ENCODE results near the gene TBC1D22B. TPM values are rescaled to one million over a fixed set of nuclear protein-coding genes. Genes with fewer than 3 reads are reported as not detected.

The TBC1D22B gene
- total and polyA plus RNA-seq, 2 of the 13 experiments (the other 11 are each of a cell fraction or from before 2014, with no cell fraction given), result 9.7 to 12.9 TPM

DNA sequence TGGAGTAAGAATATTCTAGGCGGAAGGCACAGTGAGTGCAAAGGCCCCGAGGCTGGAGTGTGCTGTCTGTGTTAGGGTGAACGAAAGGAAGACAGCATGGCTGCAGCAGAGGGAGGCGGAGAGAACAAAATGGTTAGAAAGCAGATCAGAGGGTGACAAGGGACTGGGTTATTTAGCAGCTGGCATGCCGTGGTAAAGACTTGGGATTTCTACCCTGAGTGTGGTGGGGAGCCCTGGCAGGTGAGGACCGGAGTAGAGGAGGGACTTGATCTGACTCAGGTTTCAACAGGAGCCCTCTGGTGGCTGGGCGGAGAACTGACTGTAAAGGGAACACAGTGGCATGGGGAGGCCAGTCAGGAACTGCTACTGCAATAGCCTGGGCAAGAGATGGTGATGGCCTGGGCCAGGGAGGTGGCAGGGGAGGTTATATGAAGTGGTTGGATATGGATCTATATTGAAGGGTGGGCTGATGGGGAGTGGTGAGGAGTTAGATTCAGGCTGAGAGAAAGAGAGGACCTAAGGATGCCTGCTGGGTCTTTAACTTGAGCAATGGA lies 49.6 kb upstream of the TBC1D22B start (continued):
- TF ChIP-seq, protein P1, sequence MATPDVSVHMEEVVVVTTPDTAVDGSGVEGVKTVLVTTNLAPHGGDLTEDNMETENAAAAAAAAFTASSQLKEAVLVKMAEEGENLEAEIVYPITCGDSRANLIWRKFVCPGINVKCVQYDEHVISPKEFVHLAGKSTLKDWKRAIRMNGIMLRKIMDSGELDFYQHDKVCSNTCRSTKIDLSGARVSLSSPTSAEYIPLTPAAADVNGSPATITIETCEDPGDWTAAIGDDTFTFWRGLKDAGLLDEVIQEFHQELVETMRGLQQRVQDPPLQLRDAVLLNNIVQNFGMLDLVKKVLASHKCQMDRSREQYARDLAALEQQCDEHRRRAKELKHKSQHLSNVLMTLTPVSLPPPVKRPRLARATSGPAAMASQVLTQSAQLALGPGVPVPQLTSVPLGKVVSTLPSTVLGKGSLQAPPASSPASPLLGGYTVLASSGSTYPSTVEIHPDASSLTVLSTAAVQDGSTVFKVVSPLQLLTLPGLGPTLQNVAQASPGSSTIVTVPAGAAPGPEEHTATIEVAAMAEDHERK (CRISPR knock-in tag; IDR thresholded peaks at IDR 0.05; ENCODE audit: low read depth), result no peak
- TF ChIP-seq DMAP1 (CRISPR knock-in tag; IDR thresholded peaks at IDR 0.05) (no peak), ZNF703 (CRISPR knock-in tag; IDR thresholded peaks at IDR 0.05; ENCODE audit: borderline replicate concordance) (no peak), PCBP2 (optimal IDR thresholded peaks at IDR 0.05; ENCODE audit: low read depth, low read length, poor library complexity, severe bottlenecking) (no peak), NAIF1 (CRISPR knock-in tag; IDR thresholded peaks at IDR 0.05; ENCODE audit: borderline replicate concordance) (no peak), ZNF260 (CRISPR knock-in tag; IDR thresholded peaks at IDR 0.05; ENCODE audit: borderline replicate concordance, low read depth) (no peak), ZNF572 (CRISPR knock-in tag; IDR thresholded peaks at IDR 0.05) (no peak), CCDC6 (CRISPR knock-in tag; IDR thresholded peaks at IDR 0.05) (no peak), ZNF768 (CRISPR knock-in tag; IDR thresholded peaks at IDR 0.05) (no peak), KDM5B (CRISPR knock-in tag; IDR thresholded peaks at IDR 0.05; ENCODE audit: borderline replicate concordance) (no peak; the same call in 1 of the 2 replicates), KAT8 (CRISPR knock-in tag; IDR thresholded peaks at IDR 0.05) (peak; percentile 55; the same call in 1 of the 2 replicates), RFX3 (CRISPR knock-in tag; IDR thresholded peaks at IDR 0.05) (no peak), HOXD1 (CRISPR knock-in tag; IDR thresholded peaks at IDR 0.05) (no peak), ZNF629 (CRISPR knock-in tag; conservative IDR thresholded peaks at IDR 0.05) (no peak), SMC3 (IDR thresholded peaks at IDR 0.05; ENCODE audit: low read length) (peak; percentile 99), NR3C1 (CRISPR knock-in tag; IDR thresholded peaks at IDR 0.05) (no peak), CCAR2 (optimal IDR thresholded peaks at IDR 0.05; ENCODE audit: low read depth, low read length) (no peak), TEAD2 (CRISPR knock-in tag; IDR thresholded peaks at IDR 0.05) (no peak), ZNF776 (CRISPR knock-in tag; IDR thresholded peaks at IDR 0.05) (no peak), ZNF570 (CRISPR knock-in tag; IDR thresholded peaks at IDR 0.05; ENCODE audit: borderline replicate concordance) (no peak), EZH2 (conservative IDR thresholded peaks at IDR 0.05; ENCODE audit: low read depth, low read length) (no peak)
- TF ChIP-seq, protein P2, sequence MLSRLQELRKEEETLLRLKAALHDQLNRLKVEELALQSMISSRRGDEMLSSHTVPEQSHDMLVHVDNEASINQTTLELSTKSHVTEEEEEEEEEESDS (CRISPR knock-in tag; IDR thresholded peaks at IDR 0.05; ENCODE audit: borderline replicate concordance), result no peak
- TF ChIP-seq, protein P3, sequence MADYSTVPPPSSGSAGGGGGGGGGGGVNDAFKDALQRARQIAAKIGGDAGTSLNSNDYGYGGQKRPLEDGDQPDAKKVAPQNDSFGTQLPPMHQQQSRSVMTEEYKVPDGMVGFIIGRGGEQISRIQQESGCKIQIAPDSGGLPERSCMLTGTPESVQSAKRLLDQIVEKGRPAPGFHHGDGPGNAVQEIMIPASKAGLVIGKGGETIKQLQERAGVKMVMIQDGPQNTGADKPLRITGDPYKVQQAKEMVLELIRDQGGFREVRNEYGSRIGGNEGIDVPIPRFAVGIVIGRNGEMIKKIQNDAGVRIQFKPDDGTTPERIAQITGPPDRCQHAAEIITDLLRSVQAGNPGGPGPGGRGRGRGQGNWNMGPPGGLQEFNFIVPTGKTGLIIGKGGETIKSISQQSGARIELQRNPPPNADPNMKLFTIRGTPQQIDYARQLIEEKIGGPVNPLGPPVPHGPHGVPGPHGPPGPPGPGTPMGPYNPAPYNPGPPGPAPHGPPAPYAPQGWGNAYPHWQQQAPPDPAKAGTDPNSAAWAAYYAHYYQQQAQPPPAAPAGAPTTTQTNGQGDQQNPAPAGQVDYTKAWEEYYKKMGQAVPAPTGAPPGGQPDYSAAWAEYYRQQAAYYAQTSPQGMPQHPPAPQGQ (CRISPR knock-in tag; IDR thresholded peaks at IDR 0.05; ENCODE audit: borderline replicate concordance), result no peak
- TF ChIP-seq, protein P4, sequence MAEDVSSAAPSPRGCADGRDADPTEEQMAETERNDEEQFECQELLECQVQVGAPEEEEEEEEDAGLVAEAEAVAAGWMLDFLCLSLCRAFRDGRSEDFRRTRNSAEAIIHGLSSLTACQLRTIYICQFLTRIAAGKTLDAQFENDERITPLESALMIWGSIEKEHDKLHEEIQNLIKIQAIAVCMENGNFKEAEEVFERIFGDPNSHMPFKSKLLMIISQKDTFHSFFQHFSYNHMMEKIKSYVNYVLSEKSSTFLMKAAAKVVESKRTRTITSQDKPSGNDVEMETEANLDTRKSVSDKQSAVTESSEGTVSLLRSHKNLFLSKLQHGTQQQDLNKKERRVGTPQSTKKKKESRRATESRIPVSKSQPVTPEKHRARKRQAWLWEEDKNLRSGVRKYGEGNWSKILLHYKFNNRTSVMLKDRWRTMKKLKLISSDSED (CRISPR knock-in tag; IDR thresholded peaks at IDR 0.05), result no peak
- TF ChIP-seq, protein P5, sequence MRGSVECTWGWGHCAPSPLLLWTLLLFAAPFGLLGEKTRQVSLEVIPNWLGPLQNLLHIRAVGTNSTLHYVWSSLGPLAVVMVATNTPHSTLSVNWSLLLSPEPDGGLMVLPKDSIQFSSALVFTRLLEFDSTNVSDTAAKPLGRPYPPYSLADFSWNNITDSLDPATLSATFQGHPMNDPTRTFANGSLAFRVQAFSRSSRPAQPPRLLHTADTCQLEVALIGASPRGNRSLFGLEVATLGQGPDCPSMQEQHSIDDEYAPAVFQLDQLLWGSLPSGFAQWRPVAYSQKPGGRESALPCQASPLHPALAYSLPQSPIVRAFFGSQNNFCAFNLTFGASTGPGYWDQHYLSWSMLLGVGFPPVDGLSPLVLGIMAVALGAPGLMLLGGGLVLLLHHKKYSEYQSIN (CRISPR knock-in tag; IDR thresholded peaks at IDR 0.05; ENCODE audit: borderline replicate concordance), result no peak

Data from HepG2 (cell line).